ENCODE data around the gene MFN1.

Gene MFN1

GRCh38 chr3:179430277-179430870, 82.9 kb downstream of the MFN1 start:
- DNase-seq (ENCODE audit: low read depth in 3 of 3), result no peak

DNA sequence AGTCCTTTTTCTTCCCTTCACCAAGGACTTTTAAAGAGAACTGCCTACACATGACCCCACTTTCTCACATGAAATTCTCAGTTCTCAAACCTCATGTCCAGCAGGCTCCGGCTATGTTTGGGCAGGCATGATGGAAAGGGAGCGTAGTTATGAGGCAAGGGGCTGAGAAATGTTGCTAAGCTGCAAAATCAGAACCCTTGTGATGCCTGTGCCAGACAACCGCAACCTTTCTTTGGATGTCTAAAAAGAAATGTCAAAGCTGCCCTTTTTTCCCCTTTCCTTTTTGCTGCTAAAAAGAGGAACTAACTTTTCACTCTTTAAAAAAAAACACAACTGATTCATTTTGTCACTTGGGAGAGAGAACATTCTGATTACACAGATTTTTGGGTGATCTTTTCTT, 84.5 kb downstream of the MFN1 start:
- no peak for DNase-seq (ENCODE audit: low read depth in 3 of 3)

DNA sequence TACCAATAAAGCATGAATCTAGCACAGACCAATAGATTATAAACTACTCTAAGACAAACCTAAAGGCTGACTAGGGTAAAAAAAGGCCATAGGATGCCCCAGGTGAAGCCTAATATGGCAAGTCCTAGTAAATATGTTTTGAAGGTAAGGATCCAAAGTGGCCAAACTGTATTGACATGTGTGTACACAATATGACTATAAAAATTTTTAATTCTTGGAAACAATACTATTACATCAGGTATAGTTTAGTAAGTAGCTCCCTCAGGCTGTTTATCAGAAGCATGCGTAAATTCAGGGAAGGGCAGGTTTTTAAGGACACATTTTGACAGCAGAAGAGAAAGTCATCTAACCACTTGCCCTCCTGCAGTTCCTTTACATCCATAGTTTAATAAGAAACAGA, 84.9 kb downstream of the MFN1 start:
- DNase-seq (ENCODE audit: low read depth in 3 of 3), result no peak

- no peak for DNase-seq (ENCODE audit: low read depth in 3 of 3)
These were observed 89.0 kb downstream of the MFN1 start for GRCh38 chr3:179436517-179436916.

- no peak for DNase-seq (ENCODE audit: low read depth in 3 of 3)
These were observed 91.3 kb downstream of the MFN1 start for GRCh38 chr3:179438841-179439240.
